GM19025 (cell line): ENCODE measurements around the gene SETD6.
"Not testable (repeated sequence)": the region's sequence is repeated elsewhere in the genome, so short reads cannot be mapped to it uniquely, and the experiment has no call there.

Experiments used
- ATAC-seq: cut with Tn5 transposase; IDR thresholded peaks from one replicate; pipeline ENCODE4 v1.9.1; 2021; ENCODE audit warnings: mild to moderate bottlenecking, low read depth, moderate library complexity; ENCODE audit not compliant: unreplicated experiment

The SETD6 gene, protein sequence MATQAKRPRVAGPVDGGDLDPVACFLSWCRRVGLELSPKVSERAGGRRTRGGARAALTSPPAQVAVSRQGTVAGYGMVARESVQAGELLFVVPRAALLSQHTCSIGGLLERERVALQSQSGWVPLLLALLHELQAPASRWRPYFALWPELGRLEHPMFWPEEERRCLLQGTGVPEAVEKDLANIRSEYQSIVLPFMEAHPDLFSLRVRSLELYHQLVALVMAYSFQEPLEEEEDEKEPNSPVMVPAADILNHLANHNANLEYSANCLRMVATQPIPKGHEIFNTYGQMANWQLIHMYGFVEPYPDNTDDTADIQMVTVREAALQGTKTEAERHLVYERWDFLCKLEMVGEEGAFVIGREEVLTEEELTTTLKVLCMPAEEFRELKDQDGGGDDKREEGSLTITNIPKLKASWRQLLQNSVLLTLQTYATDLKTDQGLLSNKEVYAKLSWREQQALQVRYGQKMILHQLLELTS

GRCh38 chr16:58515125-58515870, at the start of gene SETD6:
Gene SETD6 (plus strand): TSS chr16:58515517. CDS start chr16:58515538, 21 bp downstream.
- ATAC-seq, result peak; percentile 64

DNA sequence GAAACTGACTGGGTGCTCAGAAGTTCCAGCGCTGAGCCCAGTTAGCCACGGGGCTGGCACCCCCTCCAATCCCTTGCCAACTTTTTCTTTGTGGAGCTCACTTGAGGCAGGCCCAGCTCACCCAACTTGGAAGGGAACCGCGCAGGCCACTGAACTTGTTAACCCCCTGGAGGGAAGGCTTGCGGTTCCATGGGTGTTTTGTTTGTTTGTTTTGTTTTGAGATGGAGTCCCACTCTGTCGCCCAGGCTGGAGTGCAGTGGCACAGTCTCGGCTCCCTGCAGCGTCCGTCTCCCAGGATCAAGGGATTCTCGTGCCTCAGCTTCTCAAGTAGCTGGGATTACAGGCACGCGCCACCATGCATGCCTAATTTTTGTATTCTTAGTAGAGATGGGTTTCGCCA, 49.5 kb upstream of the SETD6 start:
- ATAC-seq, result no peak

DNA sequence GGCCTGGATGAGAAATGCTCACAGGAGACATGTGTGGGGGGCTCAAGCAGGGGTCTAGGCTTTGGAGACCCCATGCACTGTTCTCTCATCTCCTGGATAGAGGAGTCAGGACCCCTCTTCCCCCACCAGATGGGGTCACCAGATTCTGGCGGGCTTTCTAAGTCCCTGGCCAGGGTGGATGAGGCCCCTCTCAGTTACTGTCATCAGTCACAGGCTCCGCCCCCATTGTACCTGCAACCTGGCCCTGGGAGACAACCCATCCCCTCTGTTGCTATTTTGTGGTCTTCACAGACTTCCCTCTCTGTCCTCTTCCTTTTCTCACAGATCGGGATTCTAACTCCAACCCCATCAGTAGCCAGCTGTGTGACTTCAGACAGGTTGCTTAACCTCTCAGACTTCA, 48.9 kb upstream of the SETD6 start:
- no peak for ATAC-seq

DNA sequence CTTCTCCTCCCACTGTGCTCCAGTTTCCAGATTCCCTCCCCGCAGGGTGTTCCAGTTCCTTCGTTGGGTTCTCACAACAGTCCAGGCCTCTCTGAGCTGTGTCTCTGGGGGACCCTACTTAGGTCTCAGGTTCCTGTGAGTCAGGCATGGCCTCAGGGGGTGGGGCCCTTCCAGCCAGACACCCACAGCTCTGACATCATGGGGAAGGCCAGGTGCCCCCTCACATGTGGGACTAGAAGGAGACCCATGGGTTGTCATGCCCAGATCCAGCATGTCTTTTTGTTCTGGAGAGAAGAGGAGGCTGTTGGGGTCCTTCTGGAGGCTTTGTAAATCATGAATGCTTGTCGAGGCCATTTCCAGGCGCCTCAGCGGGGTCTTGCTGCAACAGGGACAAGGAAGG, 47.4 kb upstream of the SETD6 start:
- ATAC-seq, result no peak

GRCh38 chr16:58471209-58471975, 43.9 kb upstream of the SETD6 start:
- no peak for ATAC-seq

- no peak for ATAC-seq
These were observed 43.1 kb upstream of the SETD6 start for GRCh38 chr16:58472266-58472665.

- ATAC-seq, result no peak
These were observed 42.5 kb upstream of the SETD6 start for GRCh38 chr16:58472827-58473226.

DNA sequence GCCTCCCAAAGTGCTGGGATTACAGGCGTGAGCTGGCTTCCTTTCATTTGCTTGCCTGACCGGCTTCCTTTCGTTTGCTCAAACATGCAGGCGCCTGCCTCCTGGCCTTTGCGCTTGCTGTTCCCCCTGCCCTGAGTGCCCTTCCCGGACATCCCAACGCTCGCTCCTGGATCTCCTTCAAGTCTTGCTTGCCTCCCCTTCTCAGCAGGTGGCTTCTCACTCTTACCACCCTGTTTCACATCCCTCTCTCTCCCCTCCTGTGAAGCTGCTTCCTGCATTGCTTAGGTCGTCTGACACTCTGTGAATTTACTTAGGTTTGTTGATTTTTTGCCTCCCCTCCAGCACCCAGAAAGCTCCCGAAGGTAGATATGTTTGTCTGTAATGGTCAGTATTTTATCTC, 41.0 kb upstream of the SETD6 start:
- no peak for ATAC-seq

DNA sequence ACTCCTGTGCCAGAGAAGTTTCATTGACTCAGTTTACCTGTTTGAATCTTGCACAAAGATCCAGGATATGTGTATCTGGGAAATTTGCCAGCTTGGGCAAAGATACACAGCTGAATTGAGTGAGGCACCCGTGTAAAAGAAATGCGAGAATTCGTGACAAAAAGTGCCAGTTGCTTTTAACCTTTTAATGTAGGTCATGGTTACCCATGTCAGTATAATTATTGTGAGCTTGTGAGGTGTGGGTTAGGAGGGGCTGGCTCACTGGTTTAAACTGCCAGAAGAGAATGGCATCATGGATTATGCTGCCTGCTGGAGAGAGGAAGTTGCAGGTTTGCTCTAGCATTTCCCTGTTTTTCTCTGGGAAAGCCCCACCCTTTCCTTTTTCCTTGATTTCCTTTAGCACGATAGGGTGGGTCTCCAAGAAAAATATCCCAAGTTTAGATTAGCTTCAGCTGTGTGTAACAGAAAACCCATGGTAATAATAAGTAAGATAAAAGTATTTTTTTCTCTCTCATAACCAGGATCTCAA, 40.2 kb upstream of the SETD6 start:
- no peak for ATAC-seq

- no peak for ATAC-seq
These were observed 38.5 kb upstream of the SETD6 start for GRCh38 chr16:58476791-58477190.

DNA sequence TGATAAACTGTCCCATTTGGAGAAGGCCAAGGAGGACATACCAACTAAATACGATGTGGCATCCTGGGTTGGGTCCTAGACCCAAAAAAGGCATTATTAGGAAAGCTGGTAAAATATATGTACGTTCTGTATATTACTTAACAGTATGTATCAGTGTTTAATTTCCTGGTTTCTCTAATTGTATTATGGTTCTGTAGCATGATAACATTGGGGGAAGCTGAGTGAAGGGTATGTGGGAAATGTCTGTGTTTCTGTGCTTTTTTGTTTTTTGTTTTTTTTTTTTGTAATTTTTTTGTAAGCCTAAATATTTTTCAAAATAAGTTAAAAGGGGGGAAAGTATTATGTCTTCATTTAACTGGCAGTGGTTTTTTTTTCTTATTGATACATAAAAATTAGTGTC, 36.9 kb upstream of the SETD6 start:
- ATAC-seq, result no peak

GRCh38 chr16:58481226-58481869, 34.0 kb upstream of the SETD6 start:
- no peak for ATAC-seq

DNA sequence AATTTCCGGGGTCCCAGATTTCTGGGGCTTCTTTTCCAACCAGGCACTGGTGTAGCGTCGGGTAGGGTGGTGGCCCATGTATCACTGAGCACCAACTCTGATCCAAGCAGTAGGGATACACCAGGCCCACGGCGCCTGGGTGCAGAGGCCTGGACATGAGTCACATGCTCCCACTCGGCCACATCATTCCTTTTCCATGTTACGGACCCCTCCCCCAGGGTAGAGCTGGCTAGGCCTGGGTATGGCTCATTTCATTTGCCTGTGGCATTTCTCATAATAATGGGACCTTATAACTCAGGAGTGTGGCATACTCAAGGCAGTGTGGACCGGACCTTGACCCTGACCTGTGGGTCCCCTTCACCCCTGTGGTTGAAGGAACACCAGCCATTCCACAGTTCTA, 33.4 kb upstream of the SETD6 start:
- ATAC-seq, result no peak

DNA sequence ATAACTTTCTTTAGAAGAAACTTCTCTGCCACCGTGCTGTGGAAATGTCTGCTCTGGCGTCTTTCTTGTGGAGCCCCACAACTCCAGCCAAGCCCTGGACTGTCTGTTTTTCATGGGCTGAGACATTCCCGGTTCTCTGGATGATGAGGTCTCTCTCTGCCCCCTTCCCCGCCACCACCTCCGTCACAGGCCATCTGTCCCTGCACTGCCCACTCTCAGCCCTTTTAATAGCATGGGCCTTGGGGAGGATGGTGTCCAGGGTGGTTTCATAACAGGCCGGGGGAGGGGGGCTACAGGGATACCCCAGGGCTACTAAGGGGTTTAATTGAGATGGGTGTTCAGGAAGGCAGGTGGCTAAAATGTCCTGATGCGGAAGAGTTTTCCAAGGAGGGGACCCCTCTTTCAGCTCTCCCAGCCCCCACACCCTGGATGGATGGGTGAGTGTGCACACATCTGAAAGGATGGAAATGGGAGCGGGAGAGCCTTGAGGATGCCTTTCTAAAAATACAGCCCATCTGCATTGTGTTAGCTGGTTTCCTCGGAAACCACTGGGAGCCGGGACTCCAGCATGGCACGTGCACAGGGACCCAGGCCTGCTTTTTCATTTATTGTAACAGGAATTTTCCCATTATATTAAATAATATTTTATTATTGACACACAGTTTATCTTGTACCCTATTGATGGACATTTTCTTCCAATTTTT, 30.0 kb upstream of the SETD6 start:
- ATAC-seq, result no peak

DNA sequence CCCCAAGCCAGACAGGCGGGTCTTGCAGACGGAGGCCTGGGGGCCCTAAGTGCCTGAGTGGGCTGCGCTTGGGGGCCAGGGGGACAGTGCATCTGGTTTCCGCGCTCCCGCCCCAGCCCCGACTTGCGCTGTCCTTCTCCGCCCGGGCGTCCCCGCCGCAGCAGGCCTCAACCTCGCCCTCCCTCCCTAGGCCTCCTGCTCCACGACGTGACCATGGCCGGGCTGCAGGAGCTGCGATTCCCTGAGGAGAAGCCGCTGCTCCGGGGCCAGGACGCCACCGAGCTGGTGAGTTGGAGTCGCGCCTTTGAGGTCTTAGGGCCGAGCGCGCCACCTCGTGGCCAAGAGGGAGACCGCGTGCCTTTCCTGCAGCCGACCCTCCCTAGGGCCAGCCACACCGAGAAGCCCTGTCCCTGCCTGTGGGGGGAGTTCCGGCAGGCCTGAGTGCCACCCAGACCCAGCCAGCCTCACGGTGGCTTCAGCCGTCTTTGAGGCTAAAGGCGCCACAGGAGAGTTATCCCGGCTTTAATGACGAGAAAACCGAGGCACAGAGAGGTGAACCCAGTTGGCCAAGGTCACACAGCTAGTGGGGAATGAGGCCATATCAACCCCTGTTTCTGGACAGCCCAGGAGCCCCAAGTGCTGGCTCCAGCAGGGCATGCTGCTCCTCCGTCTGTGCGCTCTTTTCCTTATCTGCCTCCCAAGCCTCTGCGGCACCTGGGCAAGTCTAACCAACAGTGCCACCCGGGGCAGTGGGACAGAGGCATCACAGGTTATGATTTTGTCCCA, 27.6 kb upstream of the SETD6 start:
- peak; percentile 65 for ATAC-seq

DNA sequence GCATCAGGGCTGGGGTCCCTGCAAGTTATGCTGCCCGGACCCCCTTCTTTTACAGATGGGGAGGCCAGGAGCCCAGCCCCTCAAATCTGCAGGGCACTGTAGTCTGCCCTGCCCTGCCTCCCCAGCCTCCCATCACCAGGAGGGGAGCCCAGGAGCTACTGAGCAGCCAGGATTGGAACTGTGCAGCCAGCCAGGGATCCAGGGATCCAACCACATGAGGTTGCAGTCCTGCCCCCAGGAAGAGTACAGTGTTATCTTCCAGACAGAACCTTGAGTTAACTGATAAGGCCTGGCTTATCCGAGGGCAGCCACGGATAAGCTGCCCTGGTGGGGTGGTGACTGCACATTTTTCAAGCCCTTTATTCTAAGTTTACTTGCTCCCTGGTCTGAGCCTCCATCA, 26.8 kb upstream of the SETD6 start:
- no peak for ATAC-seq

GRCh38 chr16:58490065-58490464, 25.3 kb upstream of the SETD6 start:
- no peak for ATAC-seq

- ATAC-seq, result not testable (repeated sequence)
These were observed 24.8 kb upstream of the SETD6 start for GRCh38 chr16:58490539-58490938.

- ATAC-seq, result no peak
These were observed 23.3 kb upstream of the SETD6 start for GRCh38 chr16:58492066-58492465.
